ENCODE measurements around the gene IQCH. TPM values are rescaled to one million over a fixed set of nuclear protein-coding genes. Genes with fewer than 3 reads are reported as not detected.

Gene IQCH
- polyA plus RNA-seq, 1 of the 3 experiments (the other 2 are of a cell fraction), result 0.81 TPM

DNA sequence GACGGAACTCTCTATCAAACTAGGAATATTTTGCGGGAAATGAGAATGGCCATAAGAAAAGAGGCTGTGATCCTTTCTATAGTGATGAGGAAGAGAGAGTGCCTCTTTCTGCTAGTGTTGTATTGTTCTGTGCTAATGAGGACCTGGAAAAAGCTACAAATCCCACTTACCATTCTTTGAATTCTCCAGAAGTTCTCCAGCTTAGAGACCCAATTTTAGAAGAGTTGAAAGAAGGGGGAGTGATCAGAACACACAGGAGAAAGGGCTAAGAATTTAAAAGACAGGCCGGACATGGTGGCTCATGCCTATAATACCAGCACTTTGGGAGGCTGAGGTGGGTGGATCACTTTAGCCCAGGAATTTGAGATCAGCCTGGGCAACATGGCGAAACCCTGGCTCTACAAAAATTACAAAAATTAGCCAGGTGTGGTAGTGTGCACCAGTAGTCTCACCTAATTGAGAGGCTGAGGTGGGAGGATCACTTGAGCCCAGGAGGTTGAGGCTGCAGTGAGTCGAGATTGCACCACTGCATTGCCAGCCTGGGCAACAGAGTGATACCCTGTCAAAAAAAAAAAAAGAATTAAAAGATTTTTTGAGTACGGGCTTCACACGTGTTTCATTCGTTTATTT is 126.9 kb downstream of the IQCH start:
- Histone ChIP-seq H3K4me3 (ENCODE audit: low read depth in 2 of 2, low read length in 1 of 2) (no peak overlapping the region), H3K9ac (no peak overlapping the region), H3K9me3 (no peaks in the 10 kb centered on the region), H3K27me3 (ENCODE audit: insufficient read depth) (no peaks in the 10 kb centered on the region), H3K4me2 (no peak overlapping the region), H3F3A (replicated peaks; ENCODE audit: insufficient read depth) (peaks cover 3% of the 10 kb centered on the region), H4K20me1 (ENCODE audit: insufficient read depth) (no peaks in the 10 kb centered on the region), H3K9me2 (no peaks in the 10 kb centered on the region), H3K36me3 (replicated peaks in 1 of 2; ENCODE audit: control insufficient read depth in 1 of 2, insufficient read depth in 2 of 2, low read length in 1 of 2) (no peaks in the 10 kb centered on the region), H2AFZ (ENCODE audit: low read depth) (no peak overlapping the region), H3K27ac (ENCODE audit: low read depth in 2 of 2, low read length in 1 of 2) (no peak overlapping the region), H3K4me1 (ENCODE audit: control insufficient read depth in 1 of 2, insufficient read depth in 2 of 2, low read depth in 1 of 2, low read length in 1 of 2) (no peaks in the 10 kb centered on the region), H3K79me2 (ENCODE audit: insufficient read depth) (no peaks in the 10 kb centered on the region)
- TF ChIP-seq JUND (IDR thresholded peaks at IDR 0.05) (no peak), MXI1 (IDR thresholded peaks at IDR 0.05; ENCODE audit: low read depth, low read length) (no peak), MAX (IDR thresholded peaks at IDR 0.05; ENCODE audit: low read depth) (no peak), USF1 (IDR thresholded peaks at IDR 0.05; ENCODE audit: borderline replicate concordance, low read depth) (no peak), IRF3 (IDR thresholded peaks at IDR 0.05; ENCODE audit: low read depth, low read length) (no peak), CTCF (IDR thresholded peaks at IDR 0.05) (no peak), NFIC (IDR thresholded peaks at IDR 0.05; ENCODE audit: borderline replicate concordance) (no peak), USF2 (IDR thresholded peaks at IDR 0.05; ENCODE audit: borderline replicate concordance, low read depth, low read length) (no peak), PBX3 (IDR thresholded peaks at IDR 0.05) (no peak), SMC3 (IDR thresholded peaks at IDR 0.05; ENCODE audit: low read depth, low read length) (no peak), POLR2AphosphoS5 (IDR thresholded peaks at IDR 0.05; ENCODE audit: low read depth, low read length) (no peak), RXRA (IDR thresholded peaks at IDR 0.05; ENCODE audit: borderline replicate concordance, low read depth) (no peak), ELF1 (IDR thresholded peaks at IDR 0.05) (no peak)
- TF ChIP-seq, protein P1, sequence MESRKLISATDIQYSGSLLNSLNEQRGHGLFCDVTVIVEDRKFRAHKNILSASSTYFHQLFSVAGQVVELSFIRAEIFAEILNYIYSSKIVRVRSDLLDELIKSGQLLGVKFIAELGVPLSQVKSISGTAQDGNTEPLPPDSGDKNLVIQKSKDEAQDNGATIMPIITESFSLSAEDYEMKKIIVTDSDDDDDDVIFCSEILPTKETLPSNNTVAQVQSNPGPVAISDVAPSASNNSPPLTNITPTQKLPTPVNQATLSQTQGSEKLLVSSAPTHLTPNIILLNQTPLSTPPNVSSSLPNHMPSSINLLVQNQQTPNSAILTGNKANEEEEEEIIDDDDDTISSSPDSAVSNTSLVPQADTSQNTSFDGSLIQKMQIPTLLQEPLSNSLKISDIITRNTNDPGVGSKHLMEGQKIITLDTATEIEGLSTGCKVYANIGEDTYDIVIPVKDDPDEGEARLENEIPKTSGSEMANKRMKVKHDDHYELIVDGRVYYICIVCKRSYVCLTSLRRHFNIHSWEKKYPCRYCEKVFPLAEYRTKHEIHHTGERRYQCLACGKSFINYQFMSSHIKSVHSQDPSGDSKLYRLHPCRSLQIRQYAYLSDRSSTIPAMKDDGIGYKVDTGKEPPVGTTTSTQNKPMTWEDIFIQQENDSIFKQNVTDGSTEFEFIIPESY (IDR thresholded peaks at IDR 0.05; ENCODE audit: borderline replicate concordance, low read depth), result no peak
- POLR2A ChIA-PET, result no interaction called here
- WGBS (ENCODE audit: low lambda C conversion rate), result 92% methylated on average over 8 of the region's 8 CpGs
- CTCF ChIA-PET, result interaction anchor here (1.1 kb wide), 1 partner anchor 127 kb away, joined by 4 read pairs; no protein-coding TSS in a partner anchor
- no peak for DNase-seq
